ENCODE measurements around the gene STIM2.

DNA sequence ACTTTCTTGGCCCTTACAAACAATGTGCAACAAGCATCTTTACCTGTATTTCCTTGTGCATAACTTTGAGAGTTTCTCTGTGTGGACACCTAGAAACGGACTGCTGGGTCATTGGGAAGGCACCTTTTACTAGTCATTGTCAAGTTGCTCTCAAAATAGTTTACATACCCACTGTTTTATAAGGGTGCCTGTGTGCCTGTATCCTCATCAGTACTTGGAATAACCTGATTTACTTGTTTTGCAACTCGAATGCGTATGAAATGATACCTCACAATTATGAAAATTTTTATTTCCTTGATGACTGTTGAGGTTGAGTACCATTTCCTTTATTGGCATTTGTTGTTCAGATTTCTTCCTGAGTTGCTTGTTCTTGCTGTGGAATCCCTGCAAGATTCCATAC is 150.8 kb downstream of the STIM2 start:
- no peak for TF ChIP-seq CTCF (conservative IDR thresholded peaks at IDR 0.05; ENCODE audit: low read depth, low read length)
- TF ChIP-seq EZH2 (IDR thresholded peaks at IDR 0.05; ENCODE audit: low read length, unreplicated experiment), result no peak

Measured in PC-3 (cell line).